Mesenchymal stem cell (in vitro differentiated cells and primary cell): ENCODE data around the gene ARHGAP33.

Experiments
- DNase-seq: peaks from one replicate; pipeline ENCODE4 v3.0.0-alpha.2; 2013
- H2AFZ ChIP-seq: one replicate; pipeline ENCODE4 v1.6.1; 2013; ENCODE audit warnings: low read depth, mild to moderate bottlenecking, control low read depth, inconsistent platforms, low read length, moderate library complexity
- H2AK5ac ChIP-seq: 2 replicates; pipeline ENCODE4 v1.6.1; 2013; ENCODE audit warnings: low read length, moderate library complexity, mild to moderate bottlenecking, inconsistent platforms; ENCODE audit not compliant: severe bottlenecking
- H2BK120ac ChIP-seq: one replicate; pipeline ENCODE4 v1.6.1; 2013; ENCODE audit warnings: low read depth, mild to moderate bottlenecking, inconsistent platforms, low read length, moderate library complexity
- H2BK12ac ChIP-seq, 2 experiments: one replicate each; pipeline ENCODE4 v1.6.1; 2013; ENCODE audit warnings: inconsistent platforms in 2 of 2, low read length in 2 of 2, mild to moderate bottlenecking in 2 of 2, moderate library complexity in 2 of 2, control low read depth in 1 of 2
- H2BK15ac ChIP-seq: one replicate; pipeline ENCODE4 v1.6.1; 2013; ENCODE audit warnings: mild to moderate bottlenecking, low read depth, inconsistent platforms; ENCODE audit not compliant: poor library complexity, severe bottlenecking
- H2BK5ac ChIP-seq: 2 replicates; pipeline ENCODE4 v1.6.1; 2013; ENCODE audit warnings: low read depth, mild to moderate bottlenecking, low read length, control low read depth, inconsistent platforms; ENCODE audit not compliant: poor library complexity, severe bottlenecking
- H3K14ac ChIP-seq, 2 experiments: one replicate each; pipeline ENCODE4 v1.6.1; 2013; ENCODE audit warnings: inconsistent platforms in 2 of 2, low read length in 2 of 2, control low read depth in 1 of 2, mild to moderate bottlenecking in 1 of 2, moderate library complexity in 1 of 2
- H3K18ac ChIP-seq, 2 experiments: one replicate each; pipeline ENCODE4 v1.6.1; 2013; ENCODE audit warnings: inconsistent platforms in 2 of 2, low read length in 2 of 2, control low read depth in 1 of 2, low read depth in 1 of 2, mild to moderate bottlenecking in 1 of 2
- H3K23ac ChIP-seq, 2 experiments: one replicate each; pipeline ENCODE4 v1.6.1; 2013; ENCODE audit warnings: inconsistent platforms in 2 of 2, low read length in 2 of 2, mild to moderate bottlenecking in 2 of 2, moderate library complexity in 2 of 2, control low read depth in 1 of 2
- H3K27ac ChIP-seq: 2 replicates; pipeline ENCODE4 v1.5.1; 2013; ENCODE audit warnings: mild to moderate bottlenecking, moderate library complexity, low read length, control low read depth, inconsistent platforms; ENCODE audit not compliant: poor library complexity, severe bottlenecking
- H3K27me3 ChIP-seq, 2 experiments: 2 replicates each; pipeline versions ENCODE4 v1.6.1 to v1.7.0; 2013; ENCODE audit warnings: low read length in 2 of 2, mild to moderate bottlenecking in 2 of 2, moderate library complexity in 2 of 2, control low read depth in 1 of 2, inconsistent platforms in 1 of 2; ENCODE audit not compliant: control insufficient read depth in 1 of 2, insufficient read depth in 1 of 2
- H3K36me3 ChIP-seq, 2 experiments: 2 replicates each; pipeline versions ENCODE4 v1.6.1 to v1.7.0; 2013; ENCODE audit warnings: low read length in 2 of 2, control low read depth in 1 of 2, inconsistent platforms in 1 of 2, low read depth in 1 of 2, mild to moderate bottlenecking in 1 of 2; ENCODE audit not compliant: insufficient read depth in 2 of 2, control insufficient read depth in 1 of 2
- H3K4ac ChIP-seq, 2 experiments: one replicate each; pipeline ENCODE4 v1.6.1; 2013; ENCODE audit warnings: inconsistent platforms in 2 of 2, low read length in 2 of 2, mild to moderate bottlenecking in 2 of 2, moderate library complexity in 2 of 2, control low read depth in 1 of 2, low read depth in 1 of 2
- H3K4me1 ChIP-seq: 2 replicates; pipeline ENCODE4 v1.6.1; 2013; ENCODE audit warnings: low read depth, low read length, control low read depth; ENCODE audit not compliant: control insufficient read depth, insufficient read depth
- H3K4me2 ChIP-seq: 2 replicates; pipeline ENCODE4 v1.6.1; 2013; ENCODE audit warnings: low read length, mild to moderate bottlenecking, inconsistent platforms; ENCODE audit not compliant: poor library complexity, severe bottlenecking
- H3K4me3 ChIP-seq, 2 experiments: 2 replicates each; pipeline versions ENCODE4 v1.5.1 to v1.7.0; 2013; ENCODE audit warnings: low read length in 2 of 2, mild to moderate bottlenecking in 2 of 2, control low read depth in 1 of 2, low read depth in 1 of 2; ENCODE audit not compliant: insufficient read depth in 1 of 2
- H3K79me1 ChIP-seq: replicated peaks from 2 replicates; pipeline ENCODE4 v1.6.1; 2013; ENCODE audit warnings: mild to moderate bottlenecking, control low read depth, low read length, inconsistent platforms; ENCODE audit not compliant: poor library complexity, severe bottlenecking
- H3K9ac ChIP-seq: 2 replicates; pipeline ENCODE4 v1.7.0; 2013; ENCODE audit warnings: mild to moderate bottlenecking, low read length, moderate library complexity
- H3K9me3 ChIP-seq: 2 replicates; pipeline ENCODE4 v1.7.0; 2013; ENCODE audit warnings: mild to moderate bottlenecking, low read length; ENCODE audit not compliant: control insufficient read depth
- H4K8ac ChIP-seq: one replicate; pipeline ENCODE4 v1.6.1; 2013; ENCODE audit warnings: inconsistent platforms, mild to moderate bottlenecking, low read length, moderate library complexity
- H4K91ac ChIP-seq: one replicate; pipeline ENCODE4 v1.6.1; 2013; ENCODE audit warnings: mild to moderate bottlenecking, low read length, inconsistent platforms
- WGBS: methylation state at CpG from one replicate; pipeline ENCODE4 v1.1.7; 2013; ENCODE audit warnings: mixed read lengths; 5-methylcytosine and 5-hydroxymethylcytosine counted together

ARHGAP33 gene

GRCh38 chr19:35786299-35787160 lies 11.2 kb downstream of the ARHGAP33 start:
- Histone ChIP-seq H2AK5ac (no peak overlapping the region), H3K4me1 (peaks cover 16% of the 10 kb centered on the region), H4K8ac (no peak overlapping the region), H3K4ac (no peak overlapping the region), H2BK5ac (no peak overlapping the region), H3K23ac (no peak overlapping the region), H3K4me2 (no peak overlapping the region), H2BK12ac (no peak overlapping the region), H3K18ac (no peak overlapping the region), H3K27ac (no peak overlapping the region), H3K4me3 (no peak overlapping the region), H2AFZ (no peak overlapping the region), H3K27me3 (no peaks in the 10 kb centered on the region), H3K9ac (no peak overlapping the region), H2BK15ac (no peak overlapping the region), H3K79me1 (peaks cover 2% of the 10 kb centered on the region), H4K91ac (no peak overlapping the region), H3K14ac (no peak overlapping the region), H2BK120ac (no peak overlapping the region), H3K36me3 (peaks cover 8 to 56% of the 10 kb centered on the region in 2 experiments), H3K9me3 (no peaks in the 10 kb centered on the region)
- 98% methylated on average over 27 of the region's 31 CpGs for WGBS
- no peak for DNase-seq

GRCh38 chr19:35787227-35787799 lies 11.9 kb downstream of the ARHGAP33 start:
- Histone ChIP-seq H3K4ac (no peak overlapping the region), H3K27ac (no peak overlapping the region), H2BK15ac (no peak overlapping the region), H3K4me2 (no peak overlapping the region), H3K27me3 (no peaks in the 10 kb centered on the region), H4K8ac (no peak overlapping the region), H3K4me1 (peaks cover 16% of the 10 kb centered on the region), H3K4me3 (no peak overlapping the region), H4K91ac (no peak overlapping the region), H3K9ac (no peak overlapping the region), H3K9me3 (no peaks in the 10 kb centered on the region), H2AFZ (no peak overlapping the region), H2BK5ac (no peak overlapping the region), H2BK120ac (no peak overlapping the region), H3K79me1 (peaks cover 2% of the 10 kb centered on the region), H3K36me3 (peaks cover 8 to 48% of the 10 kb centered on the region in 2 experiments), H2BK12ac (no peak overlapping the region), H3K18ac (no peak overlapping the region), H3K14ac (no peak overlapping the region), H3K23ac (no peak overlapping the region), H2AK5ac (no peak overlapping the region)
- no peak for DNase-seq
- WGBS = 97% methylated on average over 15 of the region's 15 CpGs

- H4K8ac ChIP-seq = no peak overlapping the region
- H3K4me2 ChIP-seq = no peak overlapping the region
- H3K23ac ChIP-seq = no peak overlapping the region
- no peak overlapping the region for H2AK5ac ChIP-seq
- H2BK12ac ChIP-seq = no peak overlapping the region
- 90% methylated on average over 11 of the region's 12 CpGs for WGBS
- H3K9me3 ChIP-seq = no peaks in the 10 kb centered on the region
- DNase-seq = no peak
- no peak overlapping the region for H2BK5ac ChIP-seq
- no peak overlapping the region for H3K27ac ChIP-seq
- no peak overlapping the region for H3K4ac ChIP-seq
- H2BK120ac ChIP-seq = no peak overlapping the region
- H3K79me1 ChIP-seq = peaks cover 2% of the 10 kb centered on the region
- H4K91ac ChIP-seq = no peak overlapping the region
- no peak overlapping the region for H2AFZ ChIP-seq
- H3K36me3 ChIP-seq = peaks cover 0 to 38% of the 10 kb centered on the region in 2 experiments
- no peaks in the 10 kb centered on the region for H3K27me3 ChIP-seq
- no peak overlapping the region for H3K4me3 ChIP-seq
- H3K4me1 ChIP-seq = peaks cover 16% of the 10 kb centered on the region
- no peak overlapping the region for H3K18ac ChIP-seq
- no peak overlapping the region for H3K9ac ChIP-seq
- H2BK15ac ChIP-seq = no peak overlapping the region
- no peak overlapping the region for H3K14ac ChIP-seq
Measured at GRCh38 chr19:35788205-35788960, 13.0 kb downstream of the ARHGAP33 start.
